ENCODE measurements around the gene GRIA4. TPM values are rescaled to one million over a fixed set of nuclear protein-coding genes. Genes with fewer than 3 reads are reported as not detected.

GRIA4 gene
- polyA plus RNA-seq, 3 donors: not detected

- H3K27me3 ChIP-seq (ENCODE audit: control insufficient read depth in 2 of 2, insufficient read depth in 2 of 2, low read length in 2 of 2): no peaks in the 10 kb centered on the region
- Mint-ChIP-seq H3K36me3 (peaks cover 36 to 48% of the 10 kb centered on the region in 2 donors), H3K4me3 (no peak overlapping the region), H3K4me1 (peaks cover 17% of the 10 kb centered on the region), H3K27ac (no peak overlapping the region), H3K27me3 (ENCODE audit: low read depth in 3 of 3) (no peaks in the 10 kb centered on the region), H3K9me3 (peaks cover 0 to 14% (median 3%) of the 10 kb centered on the region in 7 donors)
- H3K4me2 ChIP-seq (replicated peaks; ENCODE audit: extremely low read depth, low read length, poor library complexity, severe bottlenecking): no peak overlapping the region
- no peak for DNase-seq
- TF ChIP-seq CTCF (IDR thresholded peaks at IDR 0.05): no peak
- no peak overlapping the region for H3K4me3 ChIP-seq (replicated peaks in 1 of 3; ENCODE audit: low read depth in 2 of 3, low read length in 3 of 3)
- 91% methylated on average over 1 of the region's 2 CpGs for WGBS (ENCODE audit: insufficient coverage)
- peaks cover 18 to 44% of the 10 kb centered on the region in 2 donors for H3K36me3 ChIP-seq (replicated peaks in 1 of 2; ENCODE audit: control insufficient read depth in 1 of 2, insufficient read depth in 2 of 2, low read length in 2 of 2)
- peaks cover 0 to 6% of the 10 kb centered on the region in 2 donors for H3K4me1 ChIP-seq (ENCODE audit: control insufficient read depth in 1 of 2, insufficient read depth in 2 of 2, low read length in 2 of 2)
- H4K20me1 ChIP-seq (ENCODE audit: insufficient read depth, low read length): peaks cover 5% of the 10 kb centered on the region
- H3K9me3 ChIP-seq (replicated peaks in 1 of 2; ENCODE audit: control insufficient read depth in 1 of 2, insufficient read depth in 1 of 2, low read length in 2 of 2): peaks cover 2 to 4% of the 10 kb centered on the region in 2 donors
- H2AFZ ChIP-seq (ENCODE audit: insufficient read depth, low read depth, low read length, poor library complexity, severe bottlenecking): no peak overlapping the region
- H3K9ac ChIP-seq (ENCODE audit: insufficient read depth, low read length, poor library complexity, severe bottlenecking): no peak overlapping the region
- H3K79me2 ChIP-seq (ENCODE audit: insufficient read depth, low read length): peaks cover 60% of the 10 kb centered on the region
- intact Hi-C loops (cut with micrococcal nuclease): no loop called here
- no peak overlapping the region for H3K27ac ChIP-seq (ENCODE audit: low read depth in 1 of 2, low read length in 2 of 2)
These were observed 404.2 kb downstream of the GRIA4 start for GRCh38 chr11:106014035-106014434.

GRCh38 chr11:106014620-106015019 is 404.7 kb downstream of the GRIA4 start:
- H3K27ac Mint-ChIP-seq: no peak overlapping the region
- intact Hi-C loops (cut with micrococcal nuclease): no loop called here
- Histone ChIP-seq H4K20me1 (ENCODE audit: insufficient read depth, low read length) (peaks cover 5% of the 10 kb centered on the region), H3K9ac (ENCODE audit: insufficient read depth, low read length, poor library complexity, severe bottlenecking) (no peak overlapping the region), H3K27ac (ENCODE audit: low read depth in 1 of 2, low read length in 2 of 2) (no peak overlapping the region), H3K79me2 (ENCODE audit: insufficient read depth, low read length) (peaks cover 64% of the 10 kb centered on the region), H3K4me3 (replicated peaks in 1 of 3; ENCODE audit: low read depth in 2 of 3, low read length in 3 of 3) (no peak overlapping the region), H3K36me3 (replicated peaks in 1 of 2; ENCODE audit: control insufficient read depth in 1 of 2, insufficient read depth in 2 of 2, low read length in 2 of 2) (peaks cover 13 to 38% of the 10 kb centered on the region in 2 donors), H3K9me3 (replicated peaks in 1 of 2; ENCODE audit: control insufficient read depth in 1 of 2, insufficient read depth in 1 of 2, low read length in 2 of 2) (peaks cover 2 to 4% of the 10 kb centered on the region in 2 donors), H2AFZ (ENCODE audit: insufficient read depth, low read depth, low read length, poor library complexity, severe bottlenecking) (no peak overlapping the region), H3K27me3 (ENCODE audit: control insufficient read depth in 2 of 2, insufficient read depth in 2 of 2, low read length in 2 of 2) (no peaks in the 10 kb centered on the region), H3K4me1 (ENCODE audit: control insufficient read depth in 1 of 2, insufficient read depth in 2 of 2, low read length in 2 of 2) (peaks cover 0 to 6% of the 10 kb centered on the region in 2 donors), H3K4me2 (replicated peaks; ENCODE audit: extremely low read depth, low read length, poor library complexity, severe bottlenecking) (no peak overlapping the region)
- no peak for TF ChIP-seq CTCF (IDR thresholded peaks at IDR 0.05)
- peaks cover 32 to 43% of the 10 kb centered on the region in 2 donors for H3K36me3 Mint-ChIP-seq
- peaks cover 18% of the 10 kb centered on the region for H3K4me1 Mint-ChIP-seq
- no peak for DNase-seq
- H3K27me3 Mint-ChIP-seq (ENCODE audit: low read depth in 3 of 3): no peaks in the 10 kb centered on the region
- peaks cover 0 to 11% (median 3%) of the 10 kb centered on the region in 7 donors for H3K9me3 Mint-ChIP-seq
- WGBS (ENCODE audit: insufficient coverage): 100% methylated on average over 1 of the region's 2 CpGs
- H3K4me3 Mint-ChIP-seq: no peak overlapping the region
